Psoas muscle (tissue), 8 donors: Measurements from ENCODE around the gene GATM. TPM values are rescaled to one million over a fixed set of nuclear protein-coding genes. Genes with fewer than 3 reads are reported as not detected.
"Not testable (repeated sequence)": the region's sequence is repeated elsewhere in the genome, so short reads cannot be mapped to it uniquely, and the experiment has no call there.

Experiments
- ATAC-seq, 4 donors: fragments of 200-7000 bp; cut with Tn5 transposase; one replicate each; pipeline ENCODE4 v1.9.1; 2020; ENCODE audit warnings: moderate library complexity in 3 of 4, mild to moderate bottlenecking in 2 of 4
- DNase-seq, 2 donors: peaks; one replicate each; pipeline ENCODE4 v3.0.0-alpha.2; 2020
- H3K27ac ChIP-seq: fragments of 200-600 bp; one replicate; pipeline ENCODE4 v1.8.0; 2022
- H3K27me3 ChIP-seq, 3 donors: fragments of 200-600 bp in 1 of 3; one replicate each; pipeline versions ENCODE4 v1.6.1 to v1.8.0; 2013 to 2022; ENCODE audit warnings: low read length in 2 of 3, mild to moderate bottlenecking in 2 of 3, moderate library complexity in 1 of 3; ENCODE audit not compliant: insufficient read depth in 3 of 3
- H3K36me3 ChIP-seq, 2 donors: fragments of 200-600 bp in 1 of 2; one replicate each; pipeline versions ENCODE4 v1.6.1 to v1.8.0; 2013 to 2022; ENCODE audit warnings: low read depth in 1 of 2, mild to moderate bottlenecking in 1 of 2, moderate library complexity in 1 of 2; ENCODE audit not compliant: insufficient read depth in 1 of 2
- H3K4me1 ChIP-seq: fragments of 200-600 bp; one replicate; pipeline ENCODE4 v1.8.0; 2022
- H3K4me3 ChIP-seq: fragments of 200-600 bp; one replicate; pipeline ENCODE4 v1.8.0; 2022; ENCODE audit warnings: mild to moderate bottlenecking
- H3K9me3 ChIP-seq: fragments of 200-600 bp; one replicate; pipeline ENCODE4 v1.8.0; 2022
- WGBS, 3 donors: extraction: QIAGEN DNeasy Blood & Tissue Kit; methylation state at CpG; one replicate each; pipeline versions ENCODE4 v1.1.6 to v1.1.7; 2013; 5-methylcytosine and 5-hydroxymethylcytosine counted together
- intact Hi-C, 2 donors: fragments of 100-400 bp; cut with DNase I; formaldehyde crosslinking; loops; one replicate each; pipeline versions ENCODE4 v1.11.0 to v1.14.2; 2022
- polyA plus RNA-seq, 3 donors: library from polyadenylated mRNA; stranded (reverse); fragments of 200-250 nt; gene quantifications; one replicate each; pipeline ENCODE4 v1.2.3, GENCODE V29; 2013
- total RNA-seq, 4 donors: library from RNA; stranded (reverse); fragmentation: NEBNext Ultra II Directional in 2 of 4; extraction: Animal tissue kit (Norgen Biotek cat#: 25700) in 2 of 4; gene quantifications; one replicate each; pipeline versions ENCODE4 v1.2.1 to v1.2.4, GENCODE V29; 2021 to 2023
- TF ChIP-seq, protein P1 (sequence below): fragments of 200-600 bp; IDR thresholded peaks from one replicate; pipeline ENCODE4 v1.8.0; 2022; ENCODE audit warnings: antibody characterized with exemption
- donor health status: healthy with polysubstance abuse.
- donor health status: DM: no; HTN: no; CAD: no; lungs with moderate emphysema.
- donor health status: Bipolar disorder and iron deficiency.
- donor health status: healthy.
- donor health status: DM: yes; HTN: yes; CAD: no.
- donor health status: DM: no; HTN: no; CAD: no.
- donor health status: DM: no; HTN: no; CAD: no.
- donor health status: DM: yes; HTN: yes; CAD: no.

The GATM gene
- total and polyA plus RNA-seq, 7 donors = 13.1 to 41.3 (median 21.3) TPM

DNA sequence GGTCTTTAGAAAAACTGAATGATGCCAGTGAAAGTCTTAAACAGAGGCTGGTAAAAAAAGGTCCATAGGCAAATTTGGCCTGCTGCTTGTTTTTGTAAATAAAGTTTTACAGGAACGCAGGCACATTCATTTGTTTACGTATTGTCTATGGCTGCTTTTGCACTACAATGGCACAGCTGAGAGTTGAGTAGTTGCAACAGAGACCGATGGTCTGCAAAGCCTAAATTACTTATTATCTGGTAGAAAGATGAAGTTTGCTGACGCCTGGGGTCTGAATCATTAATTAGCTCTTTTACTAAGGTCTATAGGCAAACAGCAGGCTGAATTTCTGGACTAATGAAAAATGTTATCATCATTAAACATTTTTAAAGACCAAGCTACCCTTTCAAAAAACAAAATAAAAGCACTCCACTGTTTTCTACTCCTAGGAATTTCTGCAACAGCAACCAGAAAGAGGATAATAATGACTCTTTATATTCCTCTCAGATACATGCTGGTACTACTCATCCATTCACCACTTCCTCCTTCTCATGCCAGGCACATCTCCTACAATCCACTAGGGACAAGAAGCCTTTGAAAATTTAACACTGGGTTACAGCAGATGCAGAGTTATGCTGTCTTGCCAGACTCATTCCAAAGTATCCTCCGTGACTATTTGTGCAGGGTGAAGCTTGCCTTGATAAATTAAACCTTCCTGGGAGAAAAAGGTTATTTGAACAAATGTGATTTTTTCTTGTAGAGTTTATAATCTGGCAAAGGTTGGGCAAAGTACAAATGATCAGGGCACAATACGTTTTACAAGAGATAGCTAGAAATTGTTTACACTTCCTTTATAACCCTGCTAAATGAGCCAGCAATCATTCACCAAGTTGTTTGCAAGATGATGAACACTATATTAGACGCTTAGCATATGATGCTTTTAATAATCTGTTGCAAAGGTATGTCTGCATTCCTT lies 6.0 kb downstream of the GATM start:
- no peak for DNase-seq
- H3K36me3 ChIP-seq = peaks cover 0 to 62% of the 10 kb centered on the region in 2 donors
- peaks cover 16% of the 10 kb centered on the region for H3K4me1 ChIP-seq
- WGBS, 3 donors = 52 to 58% (median 56%) methylated on average over 7 of the region's 7 CpGs
- TF ChIP-seq, protein P1, sequence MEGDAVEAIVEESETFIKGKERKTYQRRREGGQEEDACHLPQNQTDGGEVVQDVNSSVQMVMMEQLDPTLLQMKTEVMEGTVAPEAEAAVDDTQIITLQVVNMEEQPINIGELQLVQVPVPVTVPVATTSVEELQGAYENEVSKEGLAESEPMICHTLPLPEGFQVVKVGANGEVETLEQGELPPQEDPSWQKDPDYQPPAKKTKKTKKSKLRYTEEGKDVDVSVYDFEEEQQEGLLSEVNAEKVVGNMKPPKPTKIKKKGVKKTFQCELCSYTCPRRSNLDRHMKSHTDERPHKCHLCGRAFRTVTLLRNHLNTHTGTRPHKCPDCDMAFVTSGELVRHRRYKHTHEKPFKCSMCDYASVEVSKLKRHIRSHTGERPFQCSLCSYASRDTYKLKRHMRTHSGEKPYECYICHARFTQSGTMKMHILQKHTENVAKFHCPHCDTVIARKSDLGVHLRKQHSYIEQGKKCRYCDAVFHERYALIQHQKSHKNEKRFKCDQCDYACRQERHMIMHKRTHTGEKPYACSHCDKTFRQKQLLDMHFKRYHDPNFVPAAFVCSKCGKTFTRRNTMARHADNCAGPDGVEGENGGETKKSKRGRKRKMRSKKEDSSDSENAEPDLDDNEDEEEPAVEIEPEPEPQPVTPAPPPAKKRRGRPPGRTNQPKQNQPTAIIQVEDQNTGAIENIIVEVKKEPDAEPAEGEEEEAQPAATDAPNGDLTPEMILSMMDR = no peak
- no peak for ATAC-seq
- no peaks in the 10 kb centered on the region for H3K9me3 ChIP-seq
- intact Hi-C loops = loop anchor here in 1 of 2 donors (10.0 kb wide), 1 partner anchor 168 kb away; no protein-coding TSS in a partner anchor
- no peak overlapping the region for H3K27ac ChIP-seq
- no peak overlapping the region for H3K4me3 ChIP-seq
- H3K27me3 ChIP-seq = no peaks in the 10 kb centered on the region

DNA sequence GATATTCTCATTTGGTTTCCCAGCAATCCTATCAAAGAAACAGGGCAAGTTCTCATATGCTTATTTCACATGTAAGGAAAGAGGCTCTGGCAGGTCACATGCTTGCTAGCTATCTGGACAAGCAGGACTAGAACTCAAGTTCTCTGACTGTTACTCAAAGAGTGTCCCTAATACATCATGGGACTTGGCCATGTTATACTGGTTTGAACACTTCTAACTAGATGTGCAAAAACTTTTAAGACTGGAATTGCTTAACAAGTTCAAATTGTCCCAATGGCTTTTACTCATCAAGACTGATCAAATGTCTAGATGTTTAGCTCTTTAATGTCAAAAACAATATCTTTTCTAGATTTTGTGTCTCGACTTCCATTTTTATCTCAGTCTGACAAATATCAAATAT lies 6.8 kb downstream of the GATM start:
- Histone ChIP-seq H3K36me3 (peaks cover 0 to 68% of the 10 kb centered on the region in 2 donors), H3K27me3 (no peaks in the 10 kb centered on the region), H3K9me3 (no peaks in the 10 kb centered on the region), H3K27ac (no peak overlapping the region), H3K4me3 (no peak overlapping the region), H3K4me1 (peaks cover 8% of the 10 kb centered on the region)
- DNase-seq (no peak), ATAC-seq (no peak)
- intact Hi-C loops = loop anchor here in 1 of 2 donors (10.0 kb wide), 1 partner anchor 167 kb away; no protein-coding TSS in a partner anchor
- 90 to 92% (median 91%) methylated on average over 1 of the region's 1 CpG for WGBS, 3 donors
- TF ChIP-seq, protein P1 = no peak

DNA sequence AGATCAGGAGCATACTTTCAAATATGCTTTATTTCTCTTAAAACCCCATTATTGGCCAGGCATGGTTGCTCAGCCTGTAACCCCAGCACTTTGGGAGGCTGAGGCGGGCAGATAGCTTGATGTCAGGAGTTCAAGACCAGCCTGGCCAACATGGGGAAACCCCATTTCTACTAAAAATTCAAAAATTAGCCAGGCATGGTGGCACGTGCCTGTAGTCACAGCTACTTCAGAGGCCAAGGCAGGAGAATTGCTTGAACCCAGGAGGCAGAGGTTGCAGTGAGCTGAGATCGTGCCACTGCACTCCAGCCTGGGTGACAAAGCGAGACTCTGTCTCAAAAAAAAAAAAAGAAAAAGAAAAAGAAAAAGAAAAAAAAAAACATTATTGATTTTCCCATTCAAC lies 8.3 kb downstream of the GATM start:
- intact Hi-C loops = loop anchor here in 1 of 2 donors (10.0 kb wide), 1 partner anchor 165 kb away; no protein-coding TSS in a partner anchor
- H3K27me3 ChIP-seq, H3K4me1 ChIP-seq, ATAC-seq, H3K9me3 ChIP-seq, H3K4me3 ChIP-seq, H3K27ac ChIP-seq, DNase-seq: not testable (repeated sequence)
- 87 to 92% (median 91%) methylated on average over 3 to 4 of the region's 4 CpGs for WGBS, 3 donors
- peaks cover 0 to 70% of the 10 kb centered on the region in 2 donors for H3K36me3 ChIP-seq

DNA sequence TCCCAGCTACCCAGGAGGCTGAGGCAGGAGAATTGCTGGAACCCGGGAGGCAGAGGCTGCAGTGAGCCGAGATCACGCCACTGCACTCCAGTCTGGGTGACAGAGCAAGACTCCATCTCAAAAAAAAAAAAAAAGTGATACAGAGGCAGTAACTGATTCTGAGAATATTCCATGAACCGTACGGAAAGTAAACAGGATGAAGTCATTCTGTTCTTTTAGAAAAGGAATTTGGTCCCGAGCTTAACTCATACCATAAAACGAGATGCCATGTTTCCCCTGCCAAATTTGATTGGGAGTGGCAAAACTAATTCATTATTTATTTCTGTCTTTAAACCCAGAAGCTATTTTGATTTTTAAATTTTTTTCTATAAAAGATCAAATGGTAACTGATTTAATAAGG lies 11.1 kb downstream of the GATM start:
- 44 to 46% (median 46%) methylated on average over 6 to 7 of the region's 7 CpGs for WGBS, 3 donors
- H3K27ac ChIP-seq, intact Hi-C loops, H3K9me3 ChIP-seq, H3K27me3 ChIP-seq, DNase-seq, H3K4me3 ChIP-seq, ATAC-seq, H3K4me1 ChIP-seq: not testable (repeated sequence)
- peaks cover 0 to 90% of the 10 kb centered on the region in 2 donors for H3K36me3 ChIP-seq

DNA sequence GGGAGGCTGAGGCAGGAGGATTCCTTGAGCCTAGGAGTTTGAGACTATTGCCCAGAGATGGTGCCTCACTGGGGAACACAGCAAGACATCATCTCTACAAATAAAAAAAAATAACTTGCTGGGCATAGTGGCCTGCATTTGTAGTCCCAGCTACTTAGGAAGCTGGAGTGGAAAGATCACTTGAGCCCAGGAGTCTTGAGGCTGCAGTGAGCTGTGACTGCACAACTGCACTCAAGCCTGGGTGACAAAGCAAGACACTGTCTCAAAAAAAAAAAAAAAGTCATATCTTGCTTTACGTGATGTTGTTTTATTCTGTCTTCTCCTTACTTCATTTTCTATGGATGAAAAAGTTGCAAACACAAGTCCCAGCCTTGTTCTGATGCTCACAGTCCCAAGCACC lies 14.1 kb downstream of the GATM start:
- no peak for DNase-seq
- no peak overlapping the region for H3K4me3 ChIP-seq
- ATAC-seq = no peak
- H3K27me3 ChIP-seq = no peaks in the 10 kb centered on the region
- intact Hi-C loops = no loop called here
- no peaks in the 10 kb centered on the region for H3K4me1 ChIP-seq
- peaks cover 7 to 96% of the 10 kb centered on the region in 2 donors for H3K36me3 ChIP-seq
- WGBS, 3 donors = 79 to 90% (median 83%) methylated on average over 1 of the region's 1 CpG
- TF ChIP-seq, protein P1 = no peak
- no peak overlapping the region for H3K27ac ChIP-seq
- no peaks in the 10 kb centered on the region for H3K9me3 ChIP-seq
